SU-DHL-6 (cell line): ENCODE results near the gene RAD51B.

Experiments
- EZH2phosphoT487 ChIP-seq: fragments of 200-600 bp; sonication (generic), shearing (Covaris generic); conservative IDR thresholded peaks from 2 replicates; pipeline ENCODE4 v1.6.1; 2018; ENCODE audit warnings: mild to moderate bottlenecking, antibody characterized with exemption, low read length, moderate library complexity, mixed read lengths
- TF ChIP-seq, protein P1 (sequence below): fragments of 200-600 bp; sonication (generic); IDR thresholded peaks from one replicate; pipeline ENCODE4 v1.5.1; 2017; ENCODE audit warnings: antibody characterized with exemption, mild to moderate bottlenecking, low read length, moderate library complexity; ENCODE audit not compliant: insufficient read depth, poor library complexity, severe bottlenecking

DNA sequence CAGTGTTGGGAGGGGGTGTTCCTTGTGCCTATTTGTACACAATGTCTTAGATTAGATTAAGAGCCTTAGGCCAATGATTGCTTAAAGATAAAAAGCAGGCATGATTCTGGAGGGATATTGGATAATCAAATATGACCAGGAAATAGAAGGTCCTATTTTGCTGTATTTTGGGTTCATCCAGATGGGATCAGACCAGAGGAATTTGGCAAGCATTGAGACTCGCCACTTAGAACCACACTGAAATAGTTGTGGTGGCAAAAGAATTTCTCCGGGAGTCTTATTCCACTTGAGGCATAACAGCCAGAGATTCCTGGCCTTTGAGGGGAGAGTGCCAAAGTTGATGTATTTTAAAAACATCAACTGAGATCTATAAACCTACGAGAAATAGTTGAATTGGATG, 327.2 kb downstream of the RAD51B start:
- TF ChIP-seq, protein P1, sequence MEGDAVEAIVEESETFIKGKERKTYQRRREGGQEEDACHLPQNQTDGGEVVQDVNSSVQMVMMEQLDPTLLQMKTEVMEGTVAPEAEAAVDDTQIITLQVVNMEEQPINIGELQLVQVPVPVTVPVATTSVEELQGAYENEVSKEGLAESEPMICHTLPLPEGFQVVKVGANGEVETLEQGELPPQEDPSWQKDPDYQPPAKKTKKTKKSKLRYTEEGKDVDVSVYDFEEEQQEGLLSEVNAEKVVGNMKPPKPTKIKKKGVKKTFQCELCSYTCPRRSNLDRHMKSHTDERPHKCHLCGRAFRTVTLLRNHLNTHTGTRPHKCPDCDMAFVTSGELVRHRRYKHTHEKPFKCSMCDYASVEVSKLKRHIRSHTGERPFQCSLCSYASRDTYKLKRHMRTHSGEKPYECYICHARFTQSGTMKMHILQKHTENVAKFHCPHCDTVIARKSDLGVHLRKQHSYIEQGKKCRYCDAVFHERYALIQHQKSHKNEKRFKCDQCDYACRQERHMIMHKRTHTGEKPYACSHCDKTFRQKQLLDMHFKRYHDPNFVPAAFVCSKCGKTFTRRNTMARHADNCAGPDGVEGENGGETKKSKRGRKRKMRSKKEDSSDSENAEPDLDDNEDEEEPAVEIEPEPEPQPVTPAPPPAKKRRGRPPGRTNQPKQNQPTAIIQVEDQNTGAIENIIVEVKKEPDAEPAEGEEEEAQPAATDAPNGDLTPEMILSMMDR = no peak
- no peak for TF ChIP-seq EZH2phosphoT487
